Measurements from ENCODE around the gene TLNRD1.
A peak's percentile ranks its signal among the peaks of the same experiment; 100 is the strongest.

Gene TLNRD1

DNA sequence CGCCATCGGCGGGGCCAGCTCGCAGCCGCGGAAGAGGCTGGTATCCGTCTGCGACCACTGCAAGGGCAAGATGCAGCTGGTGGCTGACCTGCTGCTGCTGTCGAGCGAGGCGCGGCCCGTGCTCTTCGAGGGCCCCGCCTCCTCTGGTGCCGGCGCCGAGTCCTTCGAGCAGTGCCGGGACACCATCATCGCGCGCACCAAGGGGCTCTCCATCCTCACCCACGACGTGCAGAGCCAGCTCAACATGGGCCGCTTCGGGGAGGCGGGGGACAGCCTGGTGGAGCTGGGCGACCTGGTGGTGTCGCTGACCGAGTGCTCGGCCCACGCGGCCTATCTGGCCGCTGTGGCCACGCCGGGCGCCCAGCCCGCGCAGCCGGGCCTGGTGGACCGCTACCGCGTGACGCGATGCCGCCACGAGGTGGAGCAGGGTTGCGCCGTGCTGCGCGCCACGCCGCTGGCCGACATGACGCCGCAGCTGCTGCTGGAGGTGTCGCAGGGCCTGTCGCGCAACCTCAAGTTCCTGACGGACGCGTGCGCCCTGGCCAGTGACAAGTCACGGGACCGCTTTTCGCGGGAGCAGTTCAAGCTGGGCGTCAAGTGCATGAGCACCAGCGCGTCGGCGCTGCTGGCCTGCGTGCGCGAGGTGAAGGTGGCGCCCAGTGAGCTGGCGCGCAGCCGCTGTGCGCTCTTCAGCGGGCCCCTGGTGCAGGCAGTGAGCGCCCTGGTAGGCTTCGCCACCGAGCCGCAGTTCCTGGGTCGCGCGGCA lies 1.8 kb downstream of the TLNRD1 start:
- no peak for DNase-seq

DNA sequence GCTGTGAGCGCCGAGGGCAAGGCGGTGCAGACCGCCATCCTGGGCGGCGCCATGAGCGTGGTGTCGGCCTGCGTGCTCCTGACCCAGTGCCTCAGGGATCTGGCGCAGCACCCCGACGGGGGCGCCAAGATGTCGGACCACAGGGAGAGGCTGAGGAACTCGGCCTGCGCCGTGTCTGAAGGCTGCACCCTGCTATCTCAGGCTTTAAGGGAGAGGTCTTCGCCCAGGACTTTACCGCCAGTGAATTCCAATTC lies 2.3 kb downstream of the TLNRD1 start:
- DNase-seq, result no peak

GRCh38 chr15:81006124-81006523 lies 5.4 kb downstream of the TLNRD1 start:
- no peak for DNase-seq

DNA sequence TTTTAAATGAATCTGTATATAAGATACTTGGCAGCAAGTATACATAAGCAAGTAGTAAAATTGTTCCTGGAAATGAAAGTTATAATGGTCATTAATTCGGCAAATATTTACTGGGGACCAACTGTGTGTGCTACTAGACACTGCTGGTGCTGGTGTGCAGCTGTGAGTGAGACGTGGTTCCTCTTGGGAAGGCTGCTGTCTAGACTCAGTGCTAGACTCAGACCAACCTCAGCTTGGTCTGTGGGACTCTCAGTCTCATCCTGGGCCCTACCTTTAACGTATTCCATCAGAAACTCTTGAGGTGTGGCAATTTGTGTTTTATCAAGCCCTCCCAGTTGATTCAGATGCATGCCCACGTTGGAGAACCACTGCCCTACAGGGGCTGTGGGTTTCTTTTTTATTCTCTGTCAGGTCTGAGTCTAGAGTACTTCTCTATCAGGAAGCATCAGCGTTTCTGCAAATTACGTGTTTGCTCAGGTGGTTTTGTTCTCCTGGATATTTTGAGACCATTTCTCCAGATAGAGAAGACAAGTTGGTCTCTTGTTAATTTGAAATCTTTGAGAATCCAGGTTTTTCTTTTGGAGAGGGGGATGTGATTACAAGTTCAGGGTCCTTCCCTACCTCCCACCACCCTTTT lies 6.8 kb downstream of the TLNRD1 start:
- DNase-seq, result no peak

- no peak for DNase-seq
These were observed 7.6 kb downstream of the TLNRD1 start for GRCh38 chr15:81008312-81008711.

DNA sequence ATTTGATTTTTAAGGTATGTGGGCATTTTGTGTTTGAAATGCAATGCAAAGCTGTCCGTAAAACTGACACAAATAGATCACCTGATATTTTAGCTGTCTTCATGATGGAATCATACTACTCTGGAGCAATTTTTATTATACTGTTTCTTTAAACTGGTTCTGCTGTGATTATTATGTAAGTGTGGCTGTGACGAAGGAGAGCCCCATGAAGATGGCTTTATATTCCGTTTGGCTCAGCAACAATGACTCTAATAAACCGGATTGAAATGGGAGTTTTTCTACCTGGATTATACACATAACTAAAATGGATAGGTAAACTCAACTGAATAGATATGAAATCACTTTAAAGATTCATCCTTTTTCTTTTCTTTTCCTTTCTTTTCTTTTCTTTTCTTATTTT lies 9.4 kb downstream of the TLNRD1 start:
- no peak for DNase-seq

GRCh38 chr15:81011593-81011992 lies 10.9 kb downstream of the TLNRD1 start:
- no peak for DNase-seq

GRCh38 chr15:81012588-81012987 lies 11.9 kb downstream of the TLNRD1 start:
- DNase-seq, result no peak

- DNase-seq, result no peak
These were observed 12.7 kb downstream of the TLNRD1 start for GRCh38 chr15:81013396-81013929.

GRCh38 chr15:81014446-81015093 lies 13.8 kb downstream of the TLNRD1 start:
- DNase-seq, result no peak

GRCh38 chr15:81015621-81016488 lies 15.1 kb downstream of the TLNRD1 start:
- DNase-seq, result no peak

- no peak for DNase-seq
These were observed 15.9 kb downstream of the TLNRD1 start for GRCh38 chr15:81016489-81017068.

DNA sequence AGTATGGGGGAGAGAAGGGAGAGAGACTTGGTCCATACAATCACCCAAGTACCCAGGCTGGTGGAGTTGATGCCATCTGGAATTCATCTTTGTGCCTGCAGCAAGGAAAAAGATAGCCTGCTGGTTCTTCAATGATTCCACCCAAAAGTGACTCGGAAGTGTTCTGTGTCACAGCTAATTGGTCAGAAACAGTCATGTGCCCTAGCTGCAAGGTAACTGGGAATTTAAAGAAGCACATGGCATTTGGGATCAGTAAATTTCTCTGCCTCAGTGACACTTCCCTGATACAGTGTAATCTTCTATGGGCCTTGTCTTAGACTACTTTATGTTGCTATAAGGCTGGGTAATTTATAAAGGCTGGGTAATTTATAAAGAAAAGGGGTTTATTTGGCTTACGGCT lies 17.5 kb downstream of the TLNRD1 start:
- no peak for DNase-seq

DNA sequence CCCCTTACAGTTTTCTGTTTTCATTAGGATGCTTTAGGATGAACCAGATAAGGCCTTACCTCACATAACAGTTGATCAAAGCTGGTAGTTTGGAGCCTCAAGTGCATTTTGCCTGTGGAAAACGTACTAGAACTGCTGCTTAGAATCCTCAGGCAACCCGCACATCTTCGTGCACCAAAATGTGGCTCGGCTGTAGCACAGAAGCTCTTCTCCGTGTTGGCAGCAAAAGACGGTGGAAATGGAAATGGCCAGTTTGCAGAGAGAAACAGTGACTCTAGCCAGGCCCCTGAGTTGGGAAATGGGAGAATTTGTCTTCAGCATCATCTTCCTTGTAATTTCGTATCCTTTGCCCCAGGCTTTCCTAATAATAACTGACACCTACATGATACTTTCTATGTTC lies 20.6 kb downstream of the TLNRD1 start:
- no peak for DNase-seq

- DNase-seq, result peak; percentile 17
These were observed 23.0 kb downstream of the TLNRD1 start for GRCh38 chr15:81023483-81024264.

- no peak for DNase-seq
These were observed 23.6 kb downstream of the TLNRD1 start for GRCh38 chr15:81024265-81024872.

DNA sequence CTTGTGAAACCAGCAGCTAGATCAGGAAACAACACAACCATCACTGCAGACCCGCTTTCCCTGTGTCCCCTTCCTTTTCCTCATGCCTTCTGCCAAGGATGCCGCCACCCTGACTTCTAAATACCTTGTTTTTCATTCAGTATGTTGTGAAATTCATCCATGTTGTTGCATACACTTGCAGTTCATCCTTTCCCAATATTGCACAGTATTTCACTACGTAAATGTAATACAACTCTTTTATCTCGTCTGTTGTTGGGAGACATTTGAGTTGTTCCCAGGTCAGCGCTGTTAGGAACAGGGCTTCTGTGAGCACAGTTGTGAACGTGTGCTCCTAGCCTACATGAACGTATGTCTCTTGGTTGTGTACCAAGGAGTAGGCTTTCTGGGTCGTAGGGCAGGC lies 24.2 kb downstream of the TLNRD1 start:
- no peak for DNase-seq

- DNase-seq, result no peak
These were observed 25.1 kb downstream of the TLNRD1 start for GRCh38 chr15:81025721-81026370.

DNA sequence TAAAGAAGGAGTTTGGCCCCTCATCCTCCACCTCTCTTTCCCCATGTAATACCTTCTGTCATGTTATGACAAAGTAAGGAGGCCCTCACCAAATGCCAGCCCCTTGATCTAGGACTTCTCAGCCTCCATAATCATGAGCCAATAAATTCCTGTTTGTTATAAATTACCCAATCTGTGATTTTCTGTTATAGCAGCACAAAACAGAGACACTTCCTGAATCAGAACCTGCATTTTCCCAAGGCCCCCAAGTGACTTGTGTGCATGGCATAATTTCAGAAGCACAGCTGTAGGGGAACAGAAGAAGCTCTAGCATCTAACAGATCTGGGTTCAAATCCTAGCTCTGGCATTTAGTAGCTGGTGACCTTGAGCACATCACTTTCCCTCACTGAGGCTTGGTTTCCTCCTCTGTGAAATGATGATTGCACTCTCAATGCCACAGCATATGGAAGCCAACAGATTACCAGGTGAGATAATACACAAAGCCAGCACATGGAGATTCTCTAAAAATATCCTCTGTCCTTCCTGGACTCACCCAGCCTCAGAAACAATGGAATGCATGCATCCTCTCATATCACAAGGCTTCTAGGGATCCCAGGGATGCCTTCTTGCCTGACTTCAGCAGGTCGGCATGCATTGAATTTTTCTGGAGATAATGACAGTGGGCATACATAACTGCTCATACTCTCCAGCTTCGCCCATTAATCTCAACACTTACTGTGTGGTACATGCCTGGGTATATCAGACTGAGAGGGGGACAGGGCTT lies 26.3 kb downstream of the TLNRD1 start:
- no peak for DNase-seq

Measured in CD4-positive, alpha-beta T cell treated with Interleukin-10 for 1 hour (primary cell).